ENCODE data around the gene SMIM35. TPM values are rescaled to one million over a fixed set of nuclear protein-coding genes. Genes with fewer than 3 reads are reported as not detected.

SMIM35 gene
- total RNA-seq, 1 experiment from 2014 or later = not detected

DNA sequence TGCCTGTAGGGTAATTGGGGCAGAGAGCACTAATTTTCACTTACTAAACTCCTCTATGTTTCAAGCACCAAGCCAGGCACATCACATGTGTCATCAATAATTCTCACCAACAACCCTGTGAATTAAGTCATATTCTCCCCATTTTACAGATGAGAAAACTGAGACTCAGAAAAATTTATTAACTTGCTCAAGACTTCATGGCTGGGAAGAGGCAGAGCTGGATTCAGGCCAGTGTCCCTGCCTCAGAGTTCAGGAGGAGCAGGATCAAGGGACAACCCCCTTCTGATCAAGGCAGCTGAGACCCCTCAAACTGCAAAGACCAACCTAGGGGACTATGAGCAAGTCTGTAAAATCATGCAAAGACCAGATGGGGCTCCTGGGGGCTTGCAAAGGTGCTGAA lies 2.1 kb downstream of the SMIM35 start:
- no peak for DNase-seq (ENCODE audit: low spot score)
- Mint-ChIP-seq H3K4me3 (no peak overlapping the region), H3K36me3 (no peaks in the 10 kb centered on the region), H3K9me3 (peaks cover 21% of the 10 kb centered on the region), H3K4me1 (peaks cover 14% of the 10 kb centered on the region), H3K27ac (no peak overlapping the region), H3K27me3 (ENCODE audit: low read depth) (no peaks in the 10 kb centered on the region; the same call in 1 of the 2 replicates)
- POLR2A ChIA-PET = no interaction called here
- CTCF ChIA-PET = no interaction called here
- TF ChIP-seq MXD4 (CRISPR knock-in tag; IDR thresholded peaks at IDR 0.05; ENCODE audit: borderline replicate concordance) (no peak), ZNF396 (CRISPR knock-in tag; IDR thresholded peaks at IDR 0.05; ENCODE audit: borderline replicate concordance) (no peak)
- no peak for ATAC-seq

- H3K36me3 Mint-ChIP-seq = no peaks in the 10 kb centered on the region
- peaks cover 21% of the 10 kb centered on the region for H3K9me3 Mint-ChIP-seq
- ChIA-PET CTCF (no interaction called here), POLR2A (no interaction called here)
- TF ChIP-seq ZNF416 (CRISPR knock-in tag; IDR thresholded peaks at IDR 0.05) (no peak), ATF3 (CRISPR knock-in tag; conservative IDR thresholded peaks at IDR 0.05) (no peak), IRF2 (CRISPR knock-in tag; IDR thresholded peaks at IDR 0.05; ENCODE audit: borderline replicate concordance, low read depth) (no peak), CREM (CRISPR knock-in tag; IDR thresholded peaks at IDR 0.05) (no peak), ZNF263 (CRISPR knock-in tag; IDR thresholded peaks at IDR 0.05; ENCODE audit: low read depth) (no peak), RELA (CRISPR knock-in tag; IDR thresholded peaks at IDR 0.05; ENCODE audit: borderline replicate concordance) (no peak), PRRX2 (CRISPR knock-in tag; IDR thresholded peaks at IDR 0.05) (no peak), ARID4B (CRISPR knock-in tag; IDR thresholded peaks at IDR 0.05; ENCODE audit: borderline replicate concordance) (no peak), GRHL2 (CRISPR knock-in tag; IDR thresholded peaks at IDR 0.05; ENCODE audit: insufficient replicate concordance, severe bottlenecking) (no peak)
- TF ChIP-seq, protein P1, sequence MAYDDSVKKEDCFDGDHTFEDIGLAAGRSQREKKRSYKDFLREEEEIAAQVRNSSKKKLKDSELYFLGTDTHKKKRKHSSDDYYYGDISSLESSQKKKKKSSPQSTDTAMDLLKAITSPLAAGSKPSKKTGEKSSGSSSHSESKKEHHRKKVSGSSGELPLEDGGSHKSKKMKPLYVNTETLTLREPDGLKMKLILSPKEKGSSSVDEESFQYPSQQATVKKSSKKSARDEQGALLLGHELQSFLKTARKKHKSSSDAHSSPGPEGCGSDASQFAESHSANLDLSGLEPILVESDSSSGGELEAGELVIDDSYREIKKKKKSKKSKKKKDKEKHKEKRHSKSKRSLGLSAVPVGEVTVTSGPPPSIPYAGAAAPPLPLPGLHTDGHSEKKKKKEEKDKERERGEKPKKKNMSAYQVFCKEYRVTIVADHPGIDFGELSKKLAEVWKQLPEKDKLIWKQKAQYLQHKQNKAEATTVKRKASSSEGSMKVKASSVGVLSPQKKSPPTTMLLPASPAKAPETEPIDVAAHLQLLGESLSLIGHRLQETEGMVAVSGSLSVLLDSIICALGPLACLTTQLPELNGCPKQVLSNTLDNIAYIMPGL (CRISPR knock-in tag; IDR thresholded peaks at IDR 0.05) = no peak
- DNase-seq (ENCODE audit: low spot score) (no peak), ATAC-seq (no peak)
- H3K4me3 Mint-ChIP-seq = no peak overlapping the region
- no peak overlapping the region; the same call in 1 of the 2 replicates for H3K27ac Mint-ChIP-seq
- no peaks in the 10 kb centered on the region; the same call in 1 of the 2 replicates for H3K27me3 Mint-ChIP-seq (ENCODE audit: low read depth)
- peaks cover 14% of the 10 kb centered on the region for H3K4me1 Mint-ChIP-seq
Observed at GRCh38 chr11:118084247-118084646, 2.5 kb downstream of the SMIM35 start.

- DNase-seq (ENCODE audit: low spot score) (no peak), ATAC-seq (peak; percentile 60)
- H3K27ac Mint-ChIP-seq = no peak overlapping the region; the same call in 1 of the 2 replicates
- ChIA-PET CTCF (interaction anchor here (0.6 to 2.1 kb wide), 5 partner anchors 9 to 761 kb away, joined by 3 to 5 read pairs (median 3); no protein-coding TSS in a partner anchor), POLR2A (no interaction called here)
- H3K36me3 Mint-ChIP-seq = no peaks in the 10 kb centered on the region
- TF ChIP-seq SOX15 (CRISPR knock-in tag; IDR thresholded peaks at IDR 0.05) = no peak
- no peak for TF ChIP-seq OVOL2 (CRISPR knock-in tag; IDR thresholded peaks at IDR 0.05; ENCODE audit: borderline replicate concordance)
- no peak for TF ChIP-seq ATF1 (CRISPR knock-in tag; IDR thresholded peaks at IDR 0.05)
- no peak for TF ChIP-seq IRF1 (CRISPR knock-in tag; IDR thresholded peaks at IDR 0.05)
- TF ChIP-seq ZSCAN18 (CRISPR knock-in tag; IDR thresholded peaks at IDR 0.05) = no peak
- peaks cover 11% of the 10 kb centered on the region for H3K9me3 Mint-ChIP-seq
- H3K4me3 Mint-ChIP-seq = no peak overlapping the region
- H3K27me3 Mint-ChIP-seq (ENCODE audit: low read depth) = no peaks in the 10 kb centered on the region; the same call in 1 of the 2 replicates
- H3K4me1 Mint-ChIP-seq = peaks cover 16% of the 10 kb centered on the region
Observed at GRCh38 chr11:118082880-118083552, 3.7 kb downstream of the SMIM35 start.
